H1 (cell line): ENCODE data around the gene RIPK4. TPM values are rescaled to one million over a fixed set of nuclear protein-coding genes. Genes with fewer than 3 reads are reported as not detected.

ENCODE experiments used
- CTCF ChIA-PET: fragments of 300-600 bp; sonication (Branson Sonifier 250); formaldehyde crosslinking; loops from one replicate; lab custom pipeline; 2021; ENCODE audit not compliant: partially characterized antibody; lab: Charles Lee
- POLR2A ChIA-PET: fragments of 300-600 bp; sonication (Branson Sonifier 250); formaldehyde crosslinking; loops from one replicate; lab custom pipeline; 2021; ENCODE audit warnings: inconsistent platforms; ENCODE audit not compliant: partially characterized antibody; lab: Charles Lee
- DNase-seq, 2 experiments: peaks; one replicate each; pipeline versions ENCODE4 v3.0.0 to v3.0.0-alpha.2; 2010 to 2022; ENCODE audit warnings: low spot score in 2 of 2, low read depth in 1 of 2, mixed read lengths in 1 of 2
- FAIRE-seq: peaks from 2 replicates; lab custom pipeline; 2011; peaks lifted over from hg19 to GRCh38; lab: Jason Lieb, UNC
- H2AFZ ChIP-seq: 2 replicates; pipeline ENCODE4 v1.8.1; 2012; ENCODE audit warnings: low read length, inconsistent platforms
- H2AK5ac ChIP-seq: 2 replicates; pipeline ENCODE4 v1.6.1; 2013; ENCODE audit warnings: low read depth, low read length
- H2BK120ac ChIP-seq: replicated peaks from 2 replicates; pipeline ENCODE3; 2013; ENCODE audit warnings: low read depth, low read length, inconsistent platforms
- H2BK12ac ChIP-seq: 2 replicates; pipeline ENCODE4 v1.6.1; 2013; ENCODE audit warnings: low read depth, low read length
- H2BK15ac ChIP-seq: 2 replicates; pipeline ENCODE4 v1.6.1; 2013; ENCODE audit warnings: low read length
- H2BK20ac ChIP-seq: 2 replicates; pipeline ENCODE4 v1.6.1; 2013; ENCODE audit warnings: low read length
- H2BK5ac ChIP-seq: 2 replicates; pipeline ENCODE4 v1.6.1; 2013; ENCODE audit warnings: low read depth, low read length
- H3K14ac ChIP-seq: 2 replicates; pipeline ENCODE4 v1.6.1; 2013; ENCODE audit warnings: inconsistent platforms; ENCODE audit not compliant: insufficient read length
- H3K18ac ChIP-seq: 2 replicates; pipeline ENCODE4 v1.6.1; 2013; ENCODE audit warnings: low read length; ENCODE audit errors: extremely low read depth
- H3K23ac ChIP-seq: 2 replicates; pipeline ENCODE4 v1.6.1; 2013; ENCODE audit warnings: inconsistent platforms; ENCODE audit not compliant: insufficient read length
- H3K23me2 ChIP-seq: 2 replicates; pipeline ENCODE4 v1.6.1; 2013; ENCODE audit warnings: low read depth, low read length
- H3K27ac ChIP-seq: 2 replicates; pipeline ENCODE4 v1.6.1; 2011; ENCODE audit warnings: low read depth, low read length, inconsistent platforms
- H3K27me3 ChIP-seq, 4 experiments: replicated peaks in 1 of 4; 1 replicate in 1 of 4; 2 replicates in 3 of 4; pipeline versions ENCODE4 v1.6.1 to v1.8.1; 2011 to 2013; ENCODE audit warnings: low read length in 3 of 4, mild to moderate bottlenecking in 3 of 4, inconsistent platforms in 2 of 4, mixed read lengths in 2 of 4, moderate library complexity in 1 of 4; ENCODE audit not compliant: control insufficient read depth in 3 of 4, insufficient read depth in 3 of 4; ENCODE audit errors: extremely low read depth in 1 of 4
- H3K36me3 ChIP-seq, 4 experiments: 2 replicates each; pipeline versions ENCODE4 v1.6.1 to v1.8.1; 2011 to 2013; ENCODE audit warnings: mild to moderate bottlenecking in 4 of 4, low read length in 3 of 4, moderate library complexity in 2 of 4, control low read depth in 1 of 4, inconsistent platforms in 1 of 4; ENCODE audit not compliant: insufficient read depth in 4 of 4, control insufficient read depth in 2 of 4
- H3K4ac ChIP-seq: replicated peaks from 2 replicates; pipeline ENCODE3; 2013; ENCODE audit warnings: low read length, low read depth, mixed read lengths, inconsistent platforms; ENCODE audit not compliant: insufficient read length
- H3K4me1 ChIP-seq, 4 experiments: replicated peaks in 1 of 4; 1 replicate in 1 of 4; 2 replicates in 3 of 4; pipeline versions ENCODE4 v1.6.1 to v1.8.1; 2011 to 2013; ENCODE audit warnings: low read length in 3 of 4, inconsistent platforms in 2 of 4, mixed read lengths in 1 of 4; ENCODE audit not compliant: insufficient read depth in 4 of 4, control insufficient read depth in 3 of 4
- H3K4me2 ChIP-seq, 2 experiments: 2 replicates each; pipeline versions ENCODE4 v1.6.1 to v1.8.1; 2011 to 2013; ENCODE audit warnings: low read depth in 2 of 2, low read length in 2 of 2, control low read depth in 1 of 2, inconsistent platforms in 1 of 2, mild to moderate bottlenecking in 1 of 2; ENCODE audit not compliant: insufficient read depth in 1 of 2
- H3K4me3 ChIP-seq, 4 experiments: fragments of 200-600, 300-600 bp in 1 of 4; sonication (generic), shearing (Covaris generic), sonication (Bioruptor Twin) in 1 of 4; 2 replicates each; pipeline versions ENCODE4 v1.5.1 to v1.8.1; 2011 to 2016; ENCODE audit warnings: low read length in 4 of 4, low read depth in 3 of 4, control low read depth in 2 of 4, inconsistent platforms in 2 of 4, mild to moderate bottlenecking in 2 of 4, mixed read lengths in 1 of 4, moderate library complexity in 1 of 4; ENCODE audit not compliant: insufficient read depth in 2 of 4; ENCODE audit errors: extremely low read depth in 1 of 4
- H3K56ac ChIP-seq: replicated peaks from 2 replicates; pipeline ENCODE3; 2013; ENCODE audit warnings: low read depth, mild to moderate bottlenecking, mixed read lengths, low read length, inconsistent platforms; ENCODE audit not compliant: insufficient read length
- H3K79me1 ChIP-seq: 2 replicates; pipeline ENCODE4 v1.6.1; 2013; ENCODE audit warnings: low read depth, low read length, control low read depth
- H3K79me2 ChIP-seq, 2 experiments: 2 replicates each; pipeline versions ENCODE4 v1.6.1 to v1.8.1; 2012 to 2013; ENCODE audit warnings: low read length in 2 of 2, mild to moderate bottlenecking in 2 of 2, inconsistent platforms in 1 of 2; ENCODE audit not compliant: insufficient read depth in 2 of 2, control insufficient read depth in 1 of 2
- H3K9ac ChIP-seq, 4 experiments: replicated peaks in 1 of 4; 1 replicate in 1 of 4; 2 replicates in 3 of 4; pipeline versions ENCODE4 v1.6.1 to v1.8.1; 2011 to 2013; ENCODE audit warnings: low read depth in 3 of 4, low read length in 3 of 4, control low read depth in 2 of 4, mild to moderate bottlenecking in 2 of 4, moderate library complexity in 2 of 4, inconsistent platforms in 1 of 4; ENCODE audit errors: extremely low read depth in 1 of 4
- H3K9me3 ChIP-seq, 2 experiments: 2 replicates each; pipeline versions ENCODE4 v1.6.1 to v1.8.1; 2012 to 2013; ENCODE audit warnings: mild to moderate bottlenecking in 2 of 2, moderate library complexity in 2 of 2, control low read depth in 1 of 2, inconsistent platforms in 1 of 2, low read depth in 1 of 2, low read length in 1 of 2, mixed read lengths in 1 of 2; ENCODE audit not compliant: insufficient read depth in 2 of 2
- H4K20me1 ChIP-seq, 2 experiments: replicated peaks in 1 of 2; 2 replicates each; pipeline versions ENCODE3 to v1.8.1; 2011 to 2013; ENCODE audit warnings: inconsistent platforms in 2 of 2, low read length in 2 of 2, mild to moderate bottlenecking in 1 of 2; ENCODE audit not compliant: insufficient read depth in 2 of 2, control insufficient read depth in 1 of 2
- H4K5ac ChIP-seq: 2 replicates; pipeline ENCODE4 v1.6.1; 2013; ENCODE audit warnings: low read length, low read depth, mixed read lengths, inconsistent platforms; ENCODE audit not compliant: insufficient read length
- H4K8ac ChIP-seq: 2 replicates; pipeline ENCODE4 v1.8.0; 2013; ENCODE audit warnings: mild to moderate bottlenecking, moderate library complexity, low read length, inconsistent platforms; ENCODE audit not compliant: insufficient read depth; ENCODE audit errors: extremely low read depth
- H4K91ac ChIP-seq: replicated peaks from 2 replicates; pipeline ENCODE3; 2013; ENCODE audit warnings: low read length, mixed read lengths, inconsistent platforms; ENCODE audit not compliant: insufficient read length
- CTCF ChIP-seq, 3 experiments: IDR thresholded peaks; 1 replicate in 2 of 3; 2 replicates in 1 of 3; pipeline versions ENCODE4 v1.5.1 to v1.6.1; 2011; ENCODE audit warnings: low read length in 3 of 3, mild to moderate bottlenecking in 3 of 3, inconsistent platforms in 2 of 3, low read depth in 1 of 3, moderate library complexity in 1 of 3; ENCODE audit not compliant: insufficient read depth in 1 of 3; ENCODE audit errors: control extremely low read depth in 1 of 3
- EGR1 ChIP-seq: IDR thresholded peaks from 2 replicates; pipeline ENCODE4 v1.6.1; 2011; ENCODE audit warnings: low read depth, low read length, borderline replicate concordance
- EP300 ChIP-seq, 2 experiments: IDR thresholded peaks; 1 replicate in 1 of 2; 2 replicates in 1 of 2; pipeline ENCODE4 v1.6.1; 2011 to 2012; ENCODE audit warnings: low read depth in 2 of 2, low read length in 2 of 2, mild to moderate bottlenecking in 2 of 2, borderline replicate concordance in 1 of 2, inconsistent platforms in 1 of 2, moderate library complexity in 1 of 2
- POLR2A ChIP-seq, 2 experiments: IDR thresholded peaks; 1 replicate in 1 of 2; 2 replicates in 1 of 2; pipeline ENCODE4 v1.6.1; 2011; ENCODE audit warnings: low read depth in 2 of 2, low read length in 2 of 2, mild to moderate bottlenecking in 2 of 2; ENCODE audit errors: control extremely low read depth in 1 of 2
- RBBP5 ChIP-seq: IDR thresholded peaks from 2 replicates; pipeline ENCODE4 v1.7.1; 2012; ENCODE audit warnings: low read depth, mild to moderate bottlenecking, inconsistent platforms, low read length, moderate library complexity, borderline replicate concordance
- RXRA ChIP-seq: IDR thresholded peaks from 2 replicates; pipeline ENCODE4 v1.6.1; 2011; ENCODE audit warnings: low read depth, mild to moderate bottlenecking, low read length, moderate library complexity; ENCODE audit not compliant: insufficient read depth
- SIN3A ChIP-seq, 2 experiments: IDR thresholded peaks in 1 of 2; conservative IDR thresholded peaks in 1 of 2; 2 replicates each; pipeline ENCODE4 v1.6.1; 2011 to 2012; ENCODE audit warnings: low read length in 2 of 2, improper control_type of control experiment in 1 of 2, low read depth in 1 of 2, mild to moderate bottlenecking in 1 of 2
- SP4 ChIP-seq: IDR thresholded peaks from 2 replicates; pipeline ENCODE4 v1.6.1; 2012; ENCODE audit warnings: low read length, inconsistent platforms
- TEAD4 ChIP-seq: IDR thresholded peaks from 2 replicates; pipeline ENCODE4 v1.6.1; 2012; ENCODE audit warnings: low read depth, low read length, inconsistent platforms, mixed read lengths
- WGBS, 2 experiments: shearing (Covaris generic) in 1 of 2; methylation state at CpG; one replicate each; pipeline versions ENCODE4 v1.1.6 to v1.1.7; 2013 to 2015; ENCODE audit warnings: low lambda C conversion rate in 2 of 2, mixed read lengths in 2 of 2, inconsistent platforms in 1 of 2, low coverage in 1 of 2, missing lambda C conversion rate in 1 of 2; ENCODE audit not compliant: insufficient replicate concordance in 2 of 2, insufficient coverage in 1 of 2, insufficient read length in 1 of 2; ENCODE audit errors: extremely low coverage in 1 of 2, missing lambda C conversion rate in 1 of 2; 5-methylcytosine and 5-hydroxymethylcytosine counted together
- polyA plus RNA-seq, 7 experiments: library from polyadenylated mRNA; depleted of rRNA in 3 of 7; stranded (reverse) in 5 of 7; unstranded in 2 of 7; fragments of >200 nt in 5 of 7; fragments of 200-250 nt in 2 of 7; gene quantifications; 1 replicate in 5 of 7; 2 replicates in 1 of 7; 4 replicates in 1 of 7; pipeline versions ENCODE4 v1.2.1 to v1.2.3, GENCODE V29; 2011 to 2013; ENCODE audit warnings: missing spikeins in 2 of 7, mixed read lengths in 2 of 7
- total RNA-seq: library from RNA; stranded (reverse); fragmentation: NEBNext Ultra II Directional; extraction: Animal tissue kit (Norgen Biotek cat#: 25700); gene quantifications from 2 replicates; pipeline ENCODE4 v1.2.1, GENCODE V29; 2021

Gene RIPK4
- total and polyA plus RNA-seq, 2 of the 8 experiments (the other 6 are each of a cell fraction or from before 2014, with no cell fraction given) = 2.7 to 5.6 TPM

- POLR2A ChIA-PET = interaction anchor here (0.9 to 1.7 kb wide), 2 partner anchors 9 to 10 kb away, joined by 3 to 5 read pairs; no protein-coding TSS in a partner anchor
- H2BK120ac ChIP-seq = no peak overlapping the region
- H2BK5ac ChIP-seq = no peak overlapping the region
- H2BK20ac ChIP-seq = no peak overlapping the region
- H3K4me1 ChIP-seq = peaks cover 12 to 36% (median 29%) of the 10 kb centered on the region in 4 experiments
- peaks cover 15% of the 10 kb centered on the region for H3K23me2 ChIP-seq
- no peak overlapping the region for H3K56ac ChIP-seq
- no peak overlapping the region for H3K9ac ChIP-seq
- H4K8ac ChIP-seq = no peak overlapping the region
- H2BK15ac ChIP-seq = no peak overlapping the region
- no peak overlapping the region for H2AK5ac ChIP-seq
- no peaks in the 10 kb centered on the region for H3K36me3 ChIP-seq
- H3K18ac ChIP-seq = no peak overlapping the region
- H4K20me1 ChIP-seq = peaks cover 5 to 10% of the 10 kb centered on the region in 2 experiments
- FAIRE-seq (peak; percentile 39), DNase-seq (no peak)
- H3K14ac ChIP-seq = no peak overlapping the region
- H2BK12ac ChIP-seq = no peak overlapping the region
- no peak overlapping the region for H3K23ac ChIP-seq
- peaks cover 33 to 86% (median 77%) of the 10 kb centered on the region in 4 experiments for H3K27me3 ChIP-seq
- no peak overlapping the region for H2AFZ ChIP-seq
- no peaks in the 10 kb centered on the region for H3K79me1 ChIP-seq
- no peak overlapping the region for H3K4ac ChIP-seq
- peak overlapping the region; percentile 78 to 94 for H3K4me2 ChIP-seq
- no peaks in the 10 kb centered on the region for H3K9me3 ChIP-seq
- peaks cover 0 to 20% of the 10 kb centered on the region in 2 experiments; a peak in 2 of 4 replicates for H3K79me2 ChIP-seq
- no peak overlapping the region for H4K5ac ChIP-seq
- H3K4me3 ChIP-seq = peak overlapping the region; percentile 19 to 73 (median 36); a peak in 7 of 8 replicates
- CTCF ChIA-PET = interaction anchor here (0.7 to 5.5 kb wide), 13 partner anchors 8 to 155 kb away, joined by 3 to 50 read pairs (median 4); no protein-coding TSS in a partner anchor
- no peak overlapping the region for H4K91ac ChIP-seq
- H3K27ac ChIP-seq = no peak overlapping the region
- WGBS, 2 experiments = 1% methylated on average over 17 of the region's 17 CpGs; no CpG with 5 or more reads in 1 of the 2 experiments
- TF ChIP-seq EP300 (IDR thresholded peaks at IDR 0.05; ENCODE audit: borderline replicate concordance in 1 of 2, low read depth in 2 of 2, low read length in 2 of 2) (peak in 1 of 2 experiments; percentile 9; a peak in 1 of 3 replicates), RXRA (no peak), SP4 (no peak), TEAD4 (no peak), POLR2A (IDR thresholded peaks at IDR 0.05; ENCODE audit: control extremely low read depth in 1 of 2, low read depth in 2 of 2, low read length in 2 of 2) (no peak), CTCF (IDR thresholded peaks at IDR 0.05; ENCODE audit: control extremely low read depth in 1 of 3, insufficient read depth in 1 of 3, low read depth in 1 of 3, low read length in 3 of 3) (peak in 2 of 3 experiments; percentile 6 to 13; a peak in 3 of 4 replicates), EGR1 (no peak), RBBP5 (no peak), SIN3A (conservative IDR thresholded peaks at IDR 0.05 in 1 of 2, IDR thresholded peaks at IDR 0.05 in 1 of 2; ENCODE audit: low read depth in 1 of 2, low read length in 2 of 2) (0 out of 4 replicates have a peak, but pooled peaks of 1 of the 2 experiments have one; percentile 52)
These were observed 1.7 kb upstream of the RIPK4 start for GRCh38 chr21:41768437-41769042.
